ENCODE data around the gene CD7.

The CD7 gene

DNA sequence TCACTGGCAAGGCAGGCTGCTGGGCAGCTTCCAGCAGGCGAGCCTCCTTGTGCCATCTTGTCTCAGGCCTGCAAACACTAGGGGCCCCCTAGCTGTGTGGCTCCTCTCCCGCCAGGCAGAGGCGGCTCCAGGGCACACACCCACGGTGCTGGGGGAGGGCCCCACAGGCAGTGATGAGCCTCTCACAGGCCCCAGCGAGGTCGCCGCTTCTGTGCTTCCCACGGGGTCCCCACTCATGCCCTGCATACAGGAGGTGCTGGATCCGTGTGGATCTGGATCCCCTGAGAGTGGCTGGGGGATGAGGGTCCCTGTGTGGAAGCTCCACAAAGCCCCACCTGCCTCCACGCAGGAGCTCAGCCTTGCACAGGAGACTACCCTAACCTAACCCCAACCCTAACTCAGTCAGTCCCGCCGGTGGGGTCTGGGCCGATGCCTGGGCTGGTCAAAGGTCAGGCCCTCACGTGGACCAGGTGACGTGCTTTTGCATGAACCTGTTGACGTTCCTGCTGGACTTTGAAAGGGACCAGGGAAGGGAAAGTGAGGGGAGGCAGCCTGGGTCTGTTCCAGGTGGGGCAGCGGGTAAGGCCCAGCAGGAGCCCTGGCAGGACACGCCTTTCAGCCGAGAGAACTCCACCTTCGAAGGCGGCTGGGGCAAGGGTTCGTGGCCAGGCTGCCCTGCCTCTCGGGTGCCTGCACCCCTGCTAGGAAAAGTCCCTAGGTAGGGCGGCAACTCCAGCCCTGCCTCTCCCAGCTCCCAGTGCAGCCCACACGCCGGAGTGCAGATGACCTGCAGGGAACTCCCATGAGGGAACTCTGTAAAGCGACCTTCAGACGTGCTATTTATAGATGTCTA, 11.0 kb upstream of the CD7 start:
- DNase-seq (ENCODE audit: low read depth): no peak

DNA sequence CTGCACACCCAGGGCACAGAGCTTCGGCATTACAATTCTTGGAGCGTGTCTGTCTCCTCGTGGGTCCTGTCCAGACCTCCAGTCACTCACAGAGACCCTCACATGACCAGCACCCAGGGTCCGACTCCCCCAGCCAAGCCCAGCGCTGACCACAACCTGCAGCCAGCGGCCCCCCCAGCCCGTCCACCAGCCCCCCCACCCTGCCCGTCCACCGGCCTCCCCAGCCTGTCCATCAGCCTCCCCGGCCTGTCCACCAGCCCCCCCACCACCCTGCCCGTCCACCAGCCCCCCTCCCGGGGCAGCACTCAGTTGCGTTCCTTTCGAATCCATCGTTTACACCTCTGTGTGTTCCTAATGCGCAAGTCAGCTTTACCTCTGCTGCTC, 10.3 kb upstream of the CD7 start:
- DNase-seq (ENCODE audit: low read depth): no peak

DNA sequence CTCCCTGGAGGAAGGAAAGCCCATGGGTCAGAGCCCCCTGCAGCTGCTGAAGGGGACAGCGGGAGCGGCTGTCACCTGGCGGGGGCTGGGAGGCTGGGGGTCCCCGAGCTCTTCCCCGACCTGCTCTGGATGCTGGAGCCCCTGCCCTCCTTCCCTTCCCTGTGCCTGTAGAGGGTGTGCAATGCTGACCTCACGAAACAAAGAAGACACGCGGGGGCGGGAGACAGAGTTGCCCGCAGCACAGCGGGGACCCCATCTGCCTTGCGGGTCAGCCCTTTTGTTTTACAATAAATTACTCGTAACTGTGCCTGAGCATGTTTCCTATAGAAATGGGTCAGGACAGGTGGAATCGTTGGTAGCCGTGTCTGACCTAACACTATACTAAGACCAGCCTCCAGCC, 9.9 kb upstream of the CD7 start:
- DNase-seq (ENCODE audit: low read depth): no peak

DNA sequence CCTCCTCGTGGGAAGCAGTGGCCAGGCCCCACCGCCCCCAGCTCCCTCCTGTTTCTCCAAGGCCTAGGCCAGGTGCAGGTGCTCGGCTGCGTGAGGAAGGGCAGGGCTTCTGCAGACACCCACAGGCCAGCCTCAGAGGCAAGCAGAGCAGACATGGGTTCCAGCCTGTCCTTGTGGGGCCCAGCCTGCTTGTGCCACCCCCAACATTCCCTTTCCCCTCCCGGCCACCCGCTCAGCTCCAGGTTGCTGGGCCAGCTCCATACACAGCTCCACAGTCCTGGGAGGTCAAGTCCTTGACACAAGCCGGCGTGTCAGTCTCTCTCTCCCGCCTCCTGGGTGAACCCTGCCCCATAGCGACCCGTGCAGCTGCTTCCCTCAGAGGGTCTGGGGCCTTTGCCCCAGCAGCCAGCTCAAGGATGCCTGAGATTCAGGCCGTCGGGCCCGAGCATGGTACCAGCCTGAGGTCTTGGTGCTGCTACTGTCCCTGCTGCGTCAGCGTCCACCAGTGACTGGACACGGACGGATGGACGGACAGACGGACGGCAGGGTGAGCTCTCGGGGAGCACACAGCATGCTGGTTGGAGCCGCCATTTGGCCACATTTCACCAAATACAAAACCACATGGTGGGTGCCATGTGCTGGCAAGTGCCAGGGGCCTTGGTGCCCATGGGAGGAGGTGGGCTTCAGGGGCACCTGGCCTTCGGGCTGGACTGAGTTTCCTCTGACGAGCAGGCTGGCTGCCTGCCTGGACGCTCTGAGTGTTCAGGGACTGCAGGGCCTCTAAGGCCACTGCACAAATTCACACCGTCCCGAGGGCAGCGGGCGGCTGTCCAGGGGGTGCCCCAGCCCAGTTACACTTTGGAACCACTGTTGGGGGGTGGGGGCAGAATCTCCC, 8.1 kb upstream of the CD7 start:
- no peak for DNase-seq (ENCODE audit: low read depth)

DNA sequence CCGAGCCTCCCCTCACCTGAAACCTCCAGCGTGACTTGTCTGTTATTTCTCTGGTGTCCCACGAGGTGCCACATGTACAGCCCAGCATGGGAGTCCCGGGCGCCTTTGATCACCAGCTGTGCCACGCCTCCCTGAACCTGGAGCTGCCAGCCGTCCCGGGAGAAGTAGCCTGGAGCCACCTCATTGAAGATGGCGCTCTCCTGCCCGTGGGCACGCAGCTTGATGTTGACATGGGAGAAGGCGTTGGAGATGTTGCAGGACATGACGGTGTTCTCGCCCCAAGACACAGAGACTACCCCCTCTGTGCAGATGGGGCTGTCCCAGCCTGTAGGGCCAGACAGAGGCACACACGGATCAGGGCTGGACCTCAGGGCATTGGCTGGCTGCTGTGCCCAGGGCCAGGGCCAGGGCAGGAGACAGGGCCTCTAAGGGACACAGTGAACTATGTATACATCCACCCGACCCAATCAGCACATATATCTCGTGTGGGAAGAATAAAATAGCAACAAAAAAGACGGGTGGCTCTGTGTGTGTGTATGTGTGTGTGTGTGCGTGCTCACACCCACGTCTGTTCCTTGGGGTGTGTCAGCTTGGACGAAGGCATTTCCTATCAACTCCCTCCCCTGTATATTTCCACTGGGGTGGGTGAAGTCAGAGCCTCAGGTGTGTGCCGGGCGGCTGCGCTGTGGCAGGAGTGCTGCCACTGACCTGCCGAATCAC, 7.3 kb upstream of the CD7 start:
- DNase-seq (ENCODE audit: low read depth): no peak

DNA sequence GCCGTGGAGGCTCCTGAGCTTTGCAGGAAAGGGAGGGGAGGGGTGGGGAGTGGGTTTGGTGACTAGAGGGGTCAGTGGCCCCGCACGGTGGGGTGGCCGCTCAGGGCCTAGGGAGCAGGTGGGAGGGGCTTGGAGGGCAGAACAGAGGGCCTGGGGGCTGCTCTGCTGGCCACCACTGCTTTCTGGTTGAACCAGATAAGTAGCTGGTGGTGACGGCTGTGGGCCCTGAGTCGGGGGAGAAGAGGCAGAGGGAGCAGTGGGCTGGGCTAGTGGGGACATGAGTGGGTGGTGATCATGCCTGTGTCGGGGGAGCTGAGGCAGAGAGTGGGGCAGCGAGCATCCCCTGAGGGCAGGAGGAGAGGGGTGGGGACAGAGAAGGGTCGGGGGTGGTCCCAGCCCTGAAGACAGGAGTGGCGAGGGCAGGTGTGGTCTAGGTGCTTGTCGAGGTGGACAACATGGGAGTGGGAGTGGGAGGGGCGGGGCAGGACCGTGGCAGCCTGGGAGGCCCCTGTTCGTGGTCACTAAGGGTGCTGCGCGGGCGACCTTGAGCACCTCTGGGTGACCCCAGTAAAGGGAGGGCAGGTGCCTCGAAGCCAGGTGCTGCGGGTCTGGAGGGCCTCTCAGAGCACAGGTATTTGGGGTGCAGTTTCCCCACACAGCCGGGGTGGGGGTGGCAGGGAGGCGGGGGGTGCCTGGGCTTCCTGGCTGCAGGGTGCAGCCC, 6.3 kb upstream of the CD7 start:
- DNase-seq (ENCODE audit: low read depth): peak; percentile 80

DNA sequence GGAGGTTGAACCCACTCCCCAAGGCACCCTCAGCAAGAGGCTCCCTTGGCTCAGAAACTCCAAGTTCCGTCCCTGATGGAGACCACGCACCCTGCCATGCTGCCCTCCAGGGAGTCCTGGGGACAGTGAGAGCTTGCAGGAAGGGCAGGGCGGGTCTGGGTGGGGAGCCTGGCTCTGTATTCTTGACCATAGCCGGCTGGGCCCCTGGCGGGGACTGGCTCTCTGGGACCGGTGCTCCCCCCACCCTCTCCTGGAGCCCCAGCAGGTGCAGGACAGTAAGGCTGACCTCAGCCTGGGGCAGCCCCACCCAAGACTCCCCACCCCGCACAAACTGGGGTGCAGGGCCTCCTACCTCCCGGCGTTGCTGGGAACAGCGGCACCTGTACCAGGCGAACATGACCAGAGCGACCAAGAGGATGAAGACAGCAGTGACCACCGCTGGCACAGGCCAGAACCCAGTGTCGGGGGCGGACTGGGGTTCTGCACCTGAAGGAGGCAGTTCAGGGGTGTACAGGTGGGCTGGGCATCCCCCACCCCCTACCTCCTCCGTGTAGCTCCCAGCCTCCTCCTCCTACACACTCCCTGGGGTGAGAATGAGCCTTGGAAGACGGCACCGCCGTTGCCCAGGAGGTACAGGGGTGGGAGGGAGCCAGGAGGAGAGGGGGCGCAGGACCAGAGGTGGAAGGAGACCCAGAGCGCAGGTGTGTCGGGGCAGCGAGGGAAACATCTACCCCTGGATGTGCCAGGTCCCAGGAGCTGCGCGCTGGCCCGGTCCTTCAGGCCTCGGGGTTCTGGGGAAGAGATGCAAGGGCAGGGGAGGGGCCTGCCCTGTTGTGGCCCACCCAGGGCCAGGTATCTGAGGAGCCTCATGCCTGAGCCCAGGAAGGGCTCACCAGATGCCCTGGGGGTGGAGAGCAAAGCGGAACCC, 5.4 kb upstream of the CD7 start:
- no peak for DNase-seq (ENCODE audit: low read depth)

DNA sequence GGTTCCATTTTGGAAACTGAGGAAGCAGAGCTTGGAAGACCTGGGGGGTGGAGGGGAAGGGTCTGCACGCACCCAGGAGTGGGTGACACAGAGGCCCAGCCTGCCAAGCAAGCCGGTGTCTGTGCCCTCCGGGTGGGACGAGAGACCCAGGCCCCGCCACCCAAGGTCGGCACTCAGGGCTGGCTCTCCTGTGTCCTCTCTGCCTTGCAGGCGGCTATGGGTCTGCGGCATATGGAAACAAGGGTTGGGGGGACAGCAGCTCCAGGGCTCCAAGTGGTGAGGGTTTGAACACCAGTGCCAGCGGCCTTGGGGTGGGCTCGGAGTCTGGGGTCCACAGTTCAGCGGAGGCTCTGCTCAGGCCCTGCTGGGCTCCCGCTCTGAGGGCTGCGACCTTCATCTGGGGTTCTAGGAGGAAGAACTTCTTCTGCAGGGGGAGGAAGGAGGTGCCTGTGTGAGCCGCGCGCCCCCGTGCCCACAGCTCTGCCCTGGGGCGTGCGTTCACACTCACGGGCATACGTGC, 4.6 kb upstream of the CD7 start:
- DNase-seq (ENCODE audit: low read depth): no peak

DNA sequence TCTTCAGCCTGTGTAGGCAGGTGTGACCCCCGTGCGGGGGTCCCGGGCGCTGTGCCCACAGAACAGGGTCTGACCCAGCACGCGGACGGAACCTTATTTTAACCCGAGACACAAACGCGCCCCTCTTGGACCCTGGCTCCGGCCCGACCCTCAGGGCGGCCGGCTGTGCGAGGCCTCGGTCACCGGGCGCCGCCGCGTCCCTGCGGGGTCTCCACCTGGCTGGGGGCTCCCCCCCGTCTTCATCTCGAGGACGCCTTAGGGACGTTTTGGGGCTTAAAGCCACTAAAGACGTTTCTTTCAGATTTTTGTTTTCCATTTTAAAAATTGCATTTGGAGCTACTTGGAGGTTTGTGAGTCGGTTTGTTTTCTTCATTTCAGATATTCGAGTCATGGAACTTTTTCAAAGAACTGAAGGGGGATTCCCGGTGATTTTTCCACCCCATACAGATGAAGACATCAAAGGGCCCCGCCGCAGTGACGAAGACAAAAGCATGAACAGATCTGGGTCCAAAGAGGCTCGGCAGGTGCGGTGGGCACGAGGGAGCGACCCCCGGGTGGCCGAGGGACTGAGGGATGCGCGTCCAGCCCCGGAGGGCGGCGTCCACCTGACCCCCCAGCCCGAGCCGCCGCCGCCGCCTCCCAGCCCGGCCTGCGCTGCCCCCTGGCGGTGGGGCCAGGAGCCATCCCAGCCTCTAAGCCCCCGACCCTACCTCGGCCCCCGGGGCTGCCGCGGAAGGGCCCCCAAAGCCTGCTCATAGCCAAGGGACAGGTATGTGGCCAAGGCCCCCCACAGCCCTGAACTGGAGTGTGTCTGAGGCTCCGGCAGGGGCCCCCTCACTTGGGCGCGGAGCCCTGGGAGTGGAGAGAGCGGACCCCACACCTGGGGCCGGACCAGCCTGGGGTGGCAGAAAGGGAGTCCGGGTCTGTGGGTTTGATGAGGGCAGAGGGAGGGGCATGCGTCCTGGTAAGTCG, 3.8 kb upstream of the CD7 start:
- DNase-seq (ENCODE audit: low read depth): no peak

DNA sequence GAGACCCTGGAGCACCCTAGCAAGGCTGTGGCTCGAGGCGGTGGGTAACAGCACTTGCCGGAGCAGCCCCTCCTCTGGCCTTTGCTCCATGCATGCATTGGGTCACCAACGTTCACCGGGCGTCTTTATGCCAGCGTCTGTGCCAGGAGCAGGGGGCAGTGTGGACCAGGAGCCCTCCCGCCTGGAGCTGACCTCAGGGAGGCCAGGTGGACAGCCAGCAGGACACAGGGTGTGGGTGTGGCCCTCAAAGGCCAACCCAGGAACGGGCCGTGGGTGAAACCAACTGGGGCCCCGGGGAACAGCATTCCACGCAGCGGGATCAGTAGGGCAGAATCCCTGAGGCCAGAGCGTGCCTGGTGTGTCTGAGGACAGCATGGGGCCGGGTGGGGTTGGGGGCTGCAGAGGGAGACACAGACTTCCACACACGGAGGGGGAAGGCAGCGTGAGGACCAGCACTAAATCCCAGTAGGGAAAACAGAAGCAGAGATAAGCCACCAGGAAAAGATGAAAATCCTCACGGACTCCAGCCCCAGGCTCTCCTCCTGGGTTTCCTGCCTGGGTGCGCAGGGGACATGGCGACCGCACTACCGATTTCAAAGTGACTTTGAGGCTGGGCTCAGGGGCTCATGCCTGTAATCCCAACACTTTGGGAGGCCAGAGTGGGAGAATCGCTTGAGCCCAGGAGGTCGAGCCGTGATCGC, 2.9 kb upstream of the CD7 start:
- DNase-seq (ENCODE audit: low read depth): no peak

DNA sequence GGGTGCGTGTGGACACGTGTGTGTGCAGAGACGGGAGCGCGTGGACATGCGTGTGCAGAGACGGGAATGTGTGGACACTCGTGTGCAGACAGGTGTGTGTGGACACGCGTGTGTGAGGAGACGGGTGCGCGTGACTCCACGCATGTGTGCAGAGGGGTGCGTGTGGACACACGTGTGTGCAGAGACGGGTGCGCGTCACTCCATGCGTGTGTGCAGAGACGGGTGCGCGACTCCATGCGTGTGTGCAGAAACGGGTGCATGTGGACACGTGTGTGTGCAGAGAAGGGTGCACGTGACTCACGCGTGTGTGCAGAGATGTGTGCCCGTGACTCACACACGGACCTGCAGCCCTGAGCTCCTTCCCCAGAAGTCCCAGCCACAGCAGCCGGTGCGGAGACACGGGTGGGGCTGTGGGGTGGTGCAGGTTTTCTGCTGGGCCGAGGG, 2.2 kb upstream of the CD7 start:
- DNase-seq (ENCODE audit: low read depth): no peak

DNA sequence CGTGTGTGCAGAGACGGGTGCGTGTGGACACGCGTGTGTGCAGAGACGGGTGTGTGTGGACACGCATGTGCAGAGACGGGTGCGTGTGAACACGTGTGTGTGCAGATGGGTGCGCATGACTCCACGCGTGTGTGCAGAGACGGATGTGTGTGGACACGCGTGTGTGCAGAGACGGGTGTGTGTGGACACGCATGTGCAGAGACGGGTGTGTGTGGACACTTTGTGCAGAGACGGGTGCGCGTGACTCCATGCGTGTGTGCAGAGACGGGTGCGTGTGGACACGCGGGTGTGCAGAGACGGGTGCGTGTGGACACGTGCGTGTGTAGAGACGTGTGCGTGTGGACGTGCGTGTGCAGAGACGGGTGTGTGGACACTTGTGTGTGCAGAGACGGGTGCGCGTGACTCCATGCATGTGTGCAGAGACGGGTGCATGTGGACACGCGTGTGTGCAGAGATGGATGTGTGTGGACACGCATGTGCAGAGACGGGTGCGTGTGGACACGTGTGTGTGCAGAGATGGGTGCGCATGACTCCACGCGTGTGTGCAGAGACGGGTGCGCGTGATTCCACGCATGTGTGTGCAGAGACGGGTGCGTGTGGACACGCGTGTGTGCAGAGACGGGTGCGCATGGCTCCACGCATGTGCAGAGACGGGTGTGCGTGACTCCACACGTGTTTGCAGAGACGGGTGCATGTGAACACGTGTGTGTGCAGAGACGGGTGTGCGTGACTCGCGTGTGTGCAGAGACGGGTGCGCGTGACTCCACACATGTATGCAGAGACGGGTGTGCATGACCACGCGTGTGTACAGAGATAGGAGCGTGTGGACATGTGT, 1.6 kb upstream of the CD7 start:
- DNase-seq (ENCODE audit: low read depth): no peak

DNA sequence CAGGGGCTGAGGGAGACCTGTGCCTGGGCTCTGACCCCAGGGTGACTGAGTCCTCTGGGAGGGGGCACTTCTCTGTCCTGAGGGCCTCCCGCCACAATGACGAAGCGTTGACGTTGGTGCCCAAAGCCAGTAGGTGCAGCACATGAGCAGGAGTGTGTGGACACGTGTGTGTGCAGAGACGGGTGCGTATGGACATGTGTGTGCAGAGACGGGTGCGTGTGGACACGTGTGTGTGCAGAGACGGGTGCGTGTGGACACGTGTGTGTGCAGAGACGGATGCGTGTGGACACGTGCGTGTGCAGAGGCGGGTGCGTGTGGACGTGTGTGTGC, 726 bp upstream of the CD7 start:
- no peak for DNase-seq (ENCODE audit: low read depth)

DNA sequence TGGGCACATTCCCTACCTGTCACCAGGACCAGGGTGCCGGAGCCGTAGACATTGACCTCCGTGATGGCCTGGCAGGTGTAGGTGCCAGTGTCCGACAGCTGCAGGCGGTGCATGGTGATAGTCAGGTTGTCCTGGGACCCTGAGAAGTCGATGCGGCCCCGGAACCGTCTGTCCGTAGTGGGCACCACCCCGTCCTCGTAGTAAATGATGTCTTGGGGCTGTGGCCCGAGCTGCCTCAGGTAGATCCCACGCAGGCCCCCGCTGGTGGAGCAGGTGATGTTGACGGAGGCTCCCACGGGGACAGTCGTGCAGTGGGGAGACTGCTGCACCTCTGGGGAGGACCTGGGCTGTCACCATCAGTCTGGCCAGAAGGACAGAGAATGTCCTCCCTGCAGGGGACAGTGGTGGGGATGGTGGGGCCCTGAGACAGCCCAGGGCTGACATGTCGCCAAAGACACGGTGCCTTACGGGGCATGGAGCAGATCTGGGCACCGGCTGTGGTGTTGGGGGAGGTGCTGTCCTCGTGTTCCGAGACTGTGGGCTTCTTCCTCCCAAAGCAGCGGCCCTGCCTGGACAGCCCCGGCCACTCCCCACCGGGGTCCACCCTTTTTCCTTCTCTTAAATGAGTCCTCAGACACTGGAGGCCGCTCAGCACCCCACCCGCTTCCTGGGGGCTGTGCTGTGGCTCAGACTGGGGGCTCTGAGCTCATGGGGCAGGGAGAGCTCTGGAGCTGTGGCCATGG, 586 bp downstream of the CD7 start:
- DNase-seq (ENCODE audit: low read depth): no peak

DNA sequence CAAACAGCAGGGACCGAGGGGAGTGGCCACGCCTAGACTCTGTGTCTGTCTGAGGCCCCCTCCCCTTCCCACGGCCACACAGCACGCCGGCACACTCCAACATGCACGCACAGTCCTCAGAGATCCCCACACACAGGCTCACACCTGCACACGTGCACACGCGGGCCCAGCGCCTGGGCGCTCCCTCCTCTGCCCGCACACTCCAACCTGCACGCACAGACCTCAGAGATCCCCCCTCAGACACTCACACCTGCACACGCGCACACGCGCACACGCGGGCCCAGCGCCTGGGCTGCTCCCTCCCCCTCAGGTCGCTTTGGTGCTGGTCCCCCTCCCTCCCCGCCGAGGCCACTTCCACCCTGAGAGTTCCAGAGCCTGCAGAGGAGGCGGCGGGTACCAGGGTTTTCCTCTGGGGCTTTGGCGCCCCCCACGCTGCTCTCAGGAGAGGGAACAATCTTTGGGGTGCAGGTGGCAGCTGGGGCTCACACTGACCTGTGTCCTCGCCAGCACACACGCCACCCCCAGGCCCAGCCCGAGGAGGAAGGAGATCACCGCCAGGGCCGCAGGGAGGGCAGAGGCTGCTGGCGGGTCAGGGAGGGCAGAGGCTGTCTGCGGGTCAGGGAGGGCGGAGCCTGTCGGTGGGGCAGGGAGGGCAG, 1.6 kb downstream of the CD7 start:
- DNase-seq (ENCODE audit: low read depth): peak; percentile 64

DNA sequence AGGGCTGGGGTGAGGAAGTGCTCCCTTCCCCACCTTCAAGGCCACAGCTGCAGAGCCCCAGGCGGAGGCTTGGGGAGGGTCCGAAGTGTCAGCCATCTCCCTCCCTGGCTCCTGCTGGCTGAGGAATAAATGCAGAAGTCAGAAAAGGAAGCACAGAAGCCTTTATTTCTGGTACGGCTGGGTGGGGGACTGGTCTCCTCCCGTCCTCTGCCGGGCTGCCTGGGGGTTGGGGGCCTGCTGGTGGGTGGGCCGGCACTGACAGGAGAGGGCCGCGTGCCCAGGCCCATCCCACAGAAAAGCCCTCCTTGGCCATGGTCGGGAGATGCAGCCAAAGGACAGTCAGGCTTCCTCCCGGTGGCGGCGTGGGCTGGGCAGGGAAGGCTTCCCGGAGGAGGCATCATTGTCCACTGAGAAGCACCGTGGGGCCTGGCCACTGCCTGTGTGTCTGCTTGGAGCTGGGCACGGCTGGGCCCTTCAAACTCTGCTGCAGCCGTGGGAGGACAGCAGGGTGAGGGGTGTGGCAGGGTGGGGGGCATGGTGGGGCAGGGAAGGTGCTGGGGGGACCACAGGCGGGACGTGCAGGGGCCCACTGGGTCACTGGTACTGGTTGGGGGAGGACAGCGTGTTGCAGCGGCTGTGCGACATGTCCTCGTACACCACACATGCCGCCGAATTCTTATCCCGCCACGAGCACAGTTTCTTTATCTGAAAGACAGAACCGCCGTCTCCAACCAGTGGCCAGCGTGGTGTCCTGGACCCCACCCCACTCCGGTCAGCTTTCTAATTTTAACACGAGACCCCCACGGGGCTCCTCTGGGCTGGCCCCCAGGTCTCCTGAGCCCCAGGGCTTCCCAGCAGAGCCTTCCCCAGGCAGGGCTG, 2.4 kb downstream of the CD7 start:
- DNase-seq (ENCODE audit: low read depth): no peak

All from CMK (cell line).